ENCODE measurements around the gene SETBP1.

DNA sequence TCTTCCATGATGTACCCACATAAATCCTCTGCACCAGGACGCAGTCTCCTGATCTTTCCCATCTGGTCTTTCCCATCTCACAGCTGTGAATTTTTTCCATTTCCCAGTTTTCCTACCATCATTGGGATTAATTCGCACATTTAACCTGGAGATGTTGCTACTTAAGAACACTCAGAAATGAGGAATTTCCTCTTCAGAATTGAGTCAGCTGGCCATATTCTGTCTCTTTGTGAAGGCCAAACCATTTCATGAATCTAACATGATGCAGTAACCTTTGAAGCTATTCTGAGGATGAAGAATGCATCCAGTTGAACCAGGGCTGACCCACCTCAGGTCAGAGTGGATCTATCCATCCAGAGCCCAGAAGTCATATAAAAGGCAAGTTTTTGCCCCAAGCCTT is 326.8 kb downstream of the SETBP1 start:
- TF ChIP-seq, protein P1, sequence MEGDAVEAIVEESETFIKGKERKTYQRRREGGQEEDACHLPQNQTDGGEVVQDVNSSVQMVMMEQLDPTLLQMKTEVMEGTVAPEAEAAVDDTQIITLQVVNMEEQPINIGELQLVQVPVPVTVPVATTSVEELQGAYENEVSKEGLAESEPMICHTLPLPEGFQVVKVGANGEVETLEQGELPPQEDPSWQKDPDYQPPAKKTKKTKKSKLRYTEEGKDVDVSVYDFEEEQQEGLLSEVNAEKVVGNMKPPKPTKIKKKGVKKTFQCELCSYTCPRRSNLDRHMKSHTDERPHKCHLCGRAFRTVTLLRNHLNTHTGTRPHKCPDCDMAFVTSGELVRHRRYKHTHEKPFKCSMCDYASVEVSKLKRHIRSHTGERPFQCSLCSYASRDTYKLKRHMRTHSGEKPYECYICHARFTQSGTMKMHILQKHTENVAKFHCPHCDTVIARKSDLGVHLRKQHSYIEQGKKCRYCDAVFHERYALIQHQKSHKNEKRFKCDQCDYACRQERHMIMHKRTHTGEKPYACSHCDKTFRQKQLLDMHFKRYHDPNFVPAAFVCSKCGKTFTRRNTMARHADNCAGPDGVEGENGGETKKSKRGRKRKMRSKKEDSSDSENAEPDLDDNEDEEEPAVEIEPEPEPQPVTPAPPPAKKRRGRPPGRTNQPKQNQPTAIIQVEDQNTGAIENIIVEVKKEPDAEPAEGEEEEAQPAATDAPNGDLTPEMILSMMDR (IDR thresholded peaks at IDR 0.05) = no peak
- TF ChIP-seq EZH2 (IDR thresholded peaks at IDR 0.05) = no peak
- TF ChIP-seq EZH2phosphoT487 (IDR thresholded peaks at IDR 0.05) = no peak

Data from neural progenitor cell (in vitro differentiated cells).